ENCODE data around the gene APOLD1. TPM values are rescaled to one million over a fixed set of nuclear protein-coding genes. Genes with fewer than 3 reads are reported as not detected.
A peak's percentile ranks its signal among the peaks of the same experiment; 100 is the strongest.
"Not testable (repeated sequence)": the region's sequence is repeated elsewhere in the genome, so short reads cannot be mapped to it uniquely, and the experiment has no call there.

APOLD1 gene
- 2.6 and 14.2 TPM in 2 replicates for total RNA-seq
- 4.0 and 11.5 TPM in 2 replicates for polyA plus RNA-seq

GRCh38 chr12:12784911-12785814 is at the start of gene APOLD1:
Gene APOLD1, plus strand, starts transcription at chr12:12785659. Its CDS starts 33 bp downstream, at chr12:12785692.
- DNase-seq (ENCODE audit: low read depth in 1 of 2, low spot score in 1 of 2): peak in 1 of 2 donors; percentile 29
- Histone ChIP-seq H3K27ac (peak within 1 kb of the TSS; percentile 53), H3K4me3 (peak within 1 kb of the TSS; percentile 25)

DNA sequence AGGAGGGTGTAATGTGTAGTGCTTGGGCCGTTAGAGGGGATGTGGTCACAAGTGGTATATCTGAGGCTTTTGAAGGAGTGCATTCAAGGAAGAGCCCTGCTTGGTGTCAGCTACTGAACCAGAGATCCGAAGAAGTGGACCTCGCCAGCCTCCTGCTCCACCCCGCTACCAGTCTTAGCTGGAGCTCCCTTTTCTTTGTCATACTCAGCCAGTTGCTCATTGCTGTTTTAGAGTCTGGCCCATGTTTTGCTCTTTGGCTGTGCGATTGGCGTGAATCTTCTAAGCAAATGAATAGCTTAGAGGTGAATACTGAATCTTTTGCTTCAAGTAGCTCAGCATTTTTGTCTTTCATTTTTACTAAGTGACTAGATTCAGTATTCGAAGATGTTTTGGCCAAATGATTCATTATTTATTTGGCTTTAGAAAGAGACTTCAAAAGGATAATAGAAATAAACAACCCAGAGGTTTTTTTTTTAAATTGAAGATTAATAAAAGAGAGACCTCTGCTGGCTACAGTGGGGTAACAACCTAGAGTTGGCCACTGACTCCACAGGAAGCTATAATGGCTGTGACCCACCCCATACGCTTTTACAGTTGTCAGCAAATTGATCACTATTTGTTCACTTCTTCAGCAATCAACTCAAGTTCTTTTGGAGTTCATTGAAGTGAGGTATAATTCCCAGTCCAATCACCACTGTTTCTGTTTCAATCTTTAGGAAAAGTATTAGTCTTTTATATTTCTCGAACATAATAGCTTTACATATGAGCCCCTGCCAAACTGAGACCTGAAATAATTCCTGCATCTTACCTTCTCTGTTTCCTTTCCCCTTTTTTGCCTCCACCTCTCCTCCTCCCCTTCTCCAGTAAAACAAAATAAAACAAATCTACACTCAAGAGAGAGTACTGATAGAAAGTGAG is 48.4 kb upstream of the APOLD1 start:
- peak; percentile 55 for TF ChIP-seq CTCF (IDR thresholded peaks at IDR 0.05; ENCODE audit: low read depth, low read length)
- DNase-seq (ENCODE audit: low read depth in 1 of 2, low spot score in 1 of 2): peak; percentile 48 to 60

More at GRCh38 chr12:12784911-12785814, at the start of gene APOLD1:
- Histone ChIP-seq H3K27me3 (no peaks in the 10 kb centered on the region), H3K36me3 (no peaks in the 10 kb centered on the region), H3K4me1 (ENCODE audit: low read depth) (peaks cover 14% of the 10 kb centered on the region), H3K9me3 (ENCODE audit: low read depth) (no peaks in the 10 kb centered on the region)
- no peak for TF ChIP-seq CTCF (IDR thresholded peaks at IDR 0.05; ENCODE audit: low read depth, low read length)

DNA sequence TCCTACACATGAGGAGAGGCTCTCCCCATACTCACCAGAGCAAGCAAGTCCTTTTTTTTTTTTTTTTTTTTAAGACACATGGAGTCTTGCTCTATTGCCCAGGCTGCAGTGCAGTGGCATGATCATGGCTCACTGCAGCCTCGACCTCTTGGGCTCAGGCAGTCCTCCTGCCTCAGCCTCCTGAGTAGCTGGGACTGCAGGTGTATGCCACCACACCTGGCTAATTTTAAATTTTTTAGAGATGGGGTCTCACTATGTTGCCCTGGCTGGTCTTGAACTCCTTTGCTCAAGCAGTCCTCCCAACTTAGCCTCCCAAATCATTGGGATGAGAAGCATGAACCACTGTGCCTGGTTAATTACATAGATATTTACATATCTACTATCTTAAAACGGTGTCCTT is 47.3 kb upstream of the APOLD1 start:
- not testable (repeated sequence) for H3K27me3 ChIP-seq; H3K36me3 ChIP-seq; H3K9me3 ChIP-seq (ENCODE audit: low read depth); H3K4me3 ChIP-seq; H3K27ac ChIP-seq; DNase-seq (ENCODE audit: low read depth in 1 of 2, low spot score in 1 of 2)
- peaks cover 21% of the 10 kb centered on the region for H3K4me1 ChIP-seq (ENCODE audit: low read depth)

More for the DNA sequence above, 48.4 kb upstream of the APOLD1 start:
- no peaks in the 10 kb centered on the region for H3K36me3 ChIP-seq
- no peaks in the 10 kb centered on the region for H3K9me3 ChIP-seq (ENCODE audit: low read depth)
- no peak overlapping the region for H3K4me3 ChIP-seq
- H3K4me1 ChIP-seq (ENCODE audit: low read depth): peaks cover 21% of the 10 kb centered on the region
- no peaks in the 10 kb centered on the region for H3K27me3 ChIP-seq
- peak overlapping the region; percentile 45 for H3K27ac ChIP-seq

GRCh38 chr12:12741660-12742059 is 43.8 kb upstream of the APOLD1 start:
- Histone ChIP-seq H3K9me3 (ENCODE audit: low read depth) (no peaks in the 10 kb centered on the region), H3K27ac (no peak overlapping the region), H3K4me3 (no peak overlapping the region), H3K36me3 (no peaks in the 10 kb centered on the region), H3K27me3 (no peaks in the 10 kb centered on the region), H3K4me1 (ENCODE audit: low read depth) (peaks cover 21% of the 10 kb centered on the region)
- DNase-seq (ENCODE audit: low read depth in 1 of 2, low spot score in 1 of 2): no peak
- no peak for TF ChIP-seq CTCF (IDR thresholded peaks at IDR 0.05; ENCODE audit: low read depth, low read length)

- TF ChIP-seq CTCF (IDR thresholded peaks at IDR 0.05; ENCODE audit: low read depth, low read length): no peak
- Histone ChIP-seq H3K9me3 (ENCODE audit: low read depth) (no peaks in the 10 kb centered on the region), H3K27me3 (no peaks in the 10 kb centered on the region), H3K4me1 (ENCODE audit: low read depth) (peaks cover 21% of the 10 kb centered on the region), H3K36me3 (no peaks in the 10 kb centered on the region), H3K4me3 (no peak overlapping the region), H3K27ac (no peak overlapping the region)
- no peak for DNase-seq (ENCODE audit: low read depth in 1 of 2, low spot score in 1 of 2)
Measured at GRCh38 chr12:12744546-12745305, 40.7 kb upstream of the APOLD1 start.

Measured in cardiac muscle cell (in vitro differentiated cells and primary cell).